Lung (tissue), 12 donors: ENCODE measurements around the gene KRTAP10-10. TPM values are rescaled to one million over a fixed set of nuclear protein-coding genes. Genes with fewer than 3 reads are reported as not detected.

Experiments
- ATAC-seq: fragments of 200-7000 bp; cut with Tn5 transposase; one replicate; pipeline ENCODE4 v1.9.1; 2020; ENCODE audit warnings: moderate number of reproducible peaks; ENCODE audit not compliant: insufficient read depth, low FRiP score
- DNase-seq, 3 donors: peaks; one replicate each; pipeline ENCODE4 v3.0.0-alpha.2; 2013 to 2017
- H3K27ac ChIP-seq, 2 donors: one replicate each; pipeline ENCODE4 v1.5.1; 2013; ENCODE audit warnings: mild to moderate bottlenecking in 2 of 2, moderate library complexity in 2 of 2, control low read depth in 1 of 2, inconsistent platforms in 1 of 2, low read depth in 1 of 2, low read length in 1 of 2
- H3K27me3 ChIP-seq, 3 donors: one replicate each; pipeline ENCODE4 v1.5.1; 2013; ENCODE audit warnings: low read length in 2 of 3; ENCODE audit not compliant: control insufficient read depth in 3 of 3, insufficient read depth in 3 of 3
- H3K36me3 ChIP-seq, 4 donors: one replicate each; pipeline ENCODE4 v1.5.1; 2013; ENCODE audit warnings: low read length in 4 of 4, mild to moderate bottlenecking in 1 of 4, moderate library complexity in 1 of 4; ENCODE audit not compliant: control insufficient read depth in 4 of 4, insufficient read depth in 4 of 4
- H3K4me1 ChIP-seq, 5 donors: one replicate each; pipeline ENCODE4 v1.5.1; 2013; ENCODE audit warnings: low read length in 5 of 5, mild to moderate bottlenecking in 2 of 5, moderate library complexity in 1 of 5; ENCODE audit not compliant: control insufficient read depth in 5 of 5, insufficient read depth in 5 of 5
- H3K4me3 ChIP-seq: one replicate; pipeline ENCODE4 v1.5.1; 2013; ENCODE audit warnings: mild to moderate bottlenecking, control low read depth, moderate library complexity
- H3K9ac ChIP-seq, 2 donors: one replicate each; pipeline ENCODE4 v1.5.1; 2013; ENCODE audit warnings: low read length in 2 of 2, control low read depth in 1 of 2; ENCODE audit not compliant: insufficient read depth in 1 of 2
- H3K9me3 ChIP-seq, 4 donors: one replicate each; pipeline ENCODE4 v1.5.1; 2013; ENCODE audit warnings: low read length in 3 of 4, mild to moderate bottlenecking in 1 of 4, moderate library complexity in 1 of 4; ENCODE audit not compliant: control insufficient read depth in 4 of 4, insufficient read depth in 3 of 4
- WGBS, 2 donors: extraction: QIAGEN DNeasy Blood & Tissue Kit; methylation state at CpG; one replicate each; pipeline ENCODE4 v1.1.7; 2013; 5-methylcytosine and 5-hydroxymethylcytosine counted together
- polyA plus RNA-seq, 2 donors: library from polyadenylated mRNA; stranded (reverse); fragments of 200-250 nt; gene quantifications; one replicate each; pipeline ENCODE4 v1.2.1, GENCODE V29; 2013
- total RNA-seq, 2 donors: library from RNA; depleted of rRNA in 1 of 2; stranded (reverse); fragments of >200 nt in 1 of 2; gene quantifications; one replicate each; pipeline ENCODE4 v1.2.1, GENCODE V29; 2014 to 2021
- TF ChIP-seq, protein P1 (sequence below): IDR thresholded peaks from 2 replicates; pipeline ENCODE4 v1.5.1; 2012; ENCODE audit warnings: mild to moderate bottlenecking; ENCODE audit errors: control extremely low read depth, extremely low read depth
- donor health status: control.
- donor health status: control.
- donor health status: Bipolar disorder and iron deficiency.
- donor health status: healthy.
- donor health status: DM: yes; HTN: yes; CAD: no.

KRTAP10-10 gene
- total and polyA plus RNA-seq, 4 donors: not detected

DNA sequence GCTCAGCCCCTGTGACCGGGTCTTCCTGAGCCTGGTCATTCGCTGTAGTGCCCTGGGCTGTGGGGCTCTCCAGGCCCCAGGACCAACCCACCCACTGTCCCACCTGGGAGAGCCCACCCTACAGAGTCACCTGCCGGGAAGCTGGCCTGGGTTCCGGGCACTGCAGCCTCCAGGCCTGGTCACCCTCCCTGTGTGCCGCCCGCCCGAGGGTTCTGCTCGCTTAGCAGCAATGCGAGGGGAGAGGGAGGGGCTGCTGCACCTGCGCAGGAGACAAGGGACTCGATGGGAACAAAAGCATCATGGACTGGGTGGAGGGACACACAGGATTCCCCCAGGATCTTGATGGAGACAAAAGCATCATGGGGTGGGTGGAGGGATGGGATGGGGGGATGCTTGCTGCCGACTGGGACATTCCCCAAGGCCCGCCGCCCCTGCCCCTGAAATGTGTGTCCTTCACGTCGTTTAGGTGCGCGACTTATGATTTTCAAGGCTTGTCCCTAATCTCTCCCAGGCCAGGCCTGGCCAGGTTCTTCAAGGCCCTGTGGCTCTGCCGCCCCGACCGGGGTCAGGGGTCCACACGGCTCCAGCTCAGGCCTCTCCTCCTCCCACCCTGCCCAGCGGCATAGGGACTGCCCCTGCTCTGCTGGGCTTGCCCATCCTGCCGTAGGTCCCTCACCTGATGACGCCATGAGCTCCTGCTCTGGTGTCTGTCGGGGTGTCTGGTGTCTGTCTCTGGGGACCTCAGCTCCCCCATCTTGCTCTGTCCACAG lies 23.6 kb upstream of the KRTAP10-10 start:
- no peaks in the 10 kb centered on the region for H3K27me3 ChIP-seq
- no peak for ATAC-seq
- no peak for DNase-seq
- H3K9ac ChIP-seq: no peak overlapping the region
- TF ChIP-seq, protein P1, sequence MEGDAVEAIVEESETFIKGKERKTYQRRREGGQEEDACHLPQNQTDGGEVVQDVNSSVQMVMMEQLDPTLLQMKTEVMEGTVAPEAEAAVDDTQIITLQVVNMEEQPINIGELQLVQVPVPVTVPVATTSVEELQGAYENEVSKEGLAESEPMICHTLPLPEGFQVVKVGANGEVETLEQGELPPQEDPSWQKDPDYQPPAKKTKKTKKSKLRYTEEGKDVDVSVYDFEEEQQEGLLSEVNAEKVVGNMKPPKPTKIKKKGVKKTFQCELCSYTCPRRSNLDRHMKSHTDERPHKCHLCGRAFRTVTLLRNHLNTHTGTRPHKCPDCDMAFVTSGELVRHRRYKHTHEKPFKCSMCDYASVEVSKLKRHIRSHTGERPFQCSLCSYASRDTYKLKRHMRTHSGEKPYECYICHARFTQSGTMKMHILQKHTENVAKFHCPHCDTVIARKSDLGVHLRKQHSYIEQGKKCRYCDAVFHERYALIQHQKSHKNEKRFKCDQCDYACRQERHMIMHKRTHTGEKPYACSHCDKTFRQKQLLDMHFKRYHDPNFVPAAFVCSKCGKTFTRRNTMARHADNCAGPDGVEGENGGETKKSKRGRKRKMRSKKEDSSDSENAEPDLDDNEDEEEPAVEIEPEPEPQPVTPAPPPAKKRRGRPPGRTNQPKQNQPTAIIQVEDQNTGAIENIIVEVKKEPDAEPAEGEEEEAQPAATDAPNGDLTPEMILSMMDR: no peak
- H3K27ac ChIP-seq: no peak overlapping the region
- peaks cover 0 to 20% (median 3%) of the 10 kb centered on the region in 4 donors for H3K9me3 ChIP-seq
- no peaks in the 10 kb centered on the region for H3K4me1 ChIP-seq
- WGBS, 2 donors: 89 to 93% methylated on average over 26 of the region's 26 CpGs
- no peaks in the 10 kb centered on the region for H3K36me3 ChIP-seq
- H3K4me3 ChIP-seq: no peak overlapping the region

DNA sequence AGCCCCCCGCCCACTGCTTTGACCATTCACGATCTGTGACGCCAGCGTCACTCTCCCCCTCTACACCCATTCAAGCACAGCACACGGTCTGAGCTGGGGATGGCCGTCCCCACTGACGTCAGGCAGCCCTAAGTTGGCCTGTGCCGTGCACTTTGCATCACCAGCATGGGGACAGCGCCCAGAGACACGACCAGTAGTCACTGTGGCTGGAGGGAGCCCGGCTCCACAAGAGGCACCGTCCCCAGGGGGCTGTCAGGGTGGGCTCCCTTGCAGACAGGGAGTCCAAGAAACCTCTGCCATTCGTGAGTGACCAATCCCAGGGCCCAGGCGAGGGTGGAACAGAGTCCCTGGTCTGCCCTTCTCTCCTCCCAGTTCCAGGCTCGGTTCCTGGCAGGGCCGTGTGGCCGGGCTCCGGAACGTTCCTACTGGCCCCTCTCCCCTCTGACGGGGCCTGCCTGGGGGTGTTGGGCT lies 23.0 kb upstream of the KRTAP10-10 start:
- H3K9me3 ChIP-seq: peaks cover 0 to 22% (median 2%) of the 10 kb centered on the region in 4 donors
- H3K9ac ChIP-seq: no peak overlapping the region
- no peak for DNase-seq
- 84 to 89% methylated on average over 17 to 20 of the region's 20 CpGs for WGBS, 2 donors
- H3K4me1 ChIP-seq: no peaks in the 10 kb centered on the region
- TF ChIP-seq, protein P1: no peak
- no peaks in the 10 kb centered on the region for H3K36me3 ChIP-seq
- H3K4me3 ChIP-seq: no peak overlapping the region
- no peak for ATAC-seq
- no peaks in the 10 kb centered on the region for H3K27me3 ChIP-seq
- H3K27ac ChIP-seq: no peak overlapping the region

DNA sequence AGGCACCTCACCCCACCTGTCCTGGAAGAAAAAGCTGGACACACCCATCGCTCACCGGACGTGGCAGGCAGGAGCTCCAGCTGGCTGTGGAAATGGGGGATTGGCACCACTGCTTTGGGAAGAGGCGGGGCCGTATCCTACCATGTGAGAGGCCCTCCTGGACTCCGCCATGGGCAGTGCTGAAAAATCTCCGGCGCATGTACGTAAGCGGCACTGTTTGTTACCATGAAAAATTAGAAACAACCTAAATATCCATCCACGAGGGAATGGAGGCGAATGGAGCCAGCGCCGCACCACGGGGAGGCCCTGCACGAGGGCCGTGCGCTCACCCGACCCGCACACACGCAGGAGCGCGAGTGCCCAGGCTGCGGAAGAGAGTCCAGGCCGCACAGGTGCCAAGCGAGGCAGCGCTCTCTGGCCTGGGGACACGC lies 22.2 kb upstream of the KRTAP10-10 start:
- no peak for ATAC-seq
- Histone ChIP-seq H3K4me3 (no peak overlapping the region), H3K4me1 (no peaks in the 10 kb centered on the region), H3K27me3 (no peaks in the 10 kb centered on the region), H3K9me3 (peaks cover 0 to 22% (median under 1%) of the 10 kb centered on the region in 4 donors), H3K9ac (no peak overlapping the region), H3K36me3 (no peaks in the 10 kb centered on the region), H3K27ac (no peak overlapping the region)
- WGBS, 2 donors: 90 to 94% methylated on average over 28 of the region's 28 CpGs
- TF ChIP-seq, protein P1: no peak
- no peak for DNase-seq
